Measurements from ENCODE around the gene PSMB9.

PSMB9 gene

DNA sequence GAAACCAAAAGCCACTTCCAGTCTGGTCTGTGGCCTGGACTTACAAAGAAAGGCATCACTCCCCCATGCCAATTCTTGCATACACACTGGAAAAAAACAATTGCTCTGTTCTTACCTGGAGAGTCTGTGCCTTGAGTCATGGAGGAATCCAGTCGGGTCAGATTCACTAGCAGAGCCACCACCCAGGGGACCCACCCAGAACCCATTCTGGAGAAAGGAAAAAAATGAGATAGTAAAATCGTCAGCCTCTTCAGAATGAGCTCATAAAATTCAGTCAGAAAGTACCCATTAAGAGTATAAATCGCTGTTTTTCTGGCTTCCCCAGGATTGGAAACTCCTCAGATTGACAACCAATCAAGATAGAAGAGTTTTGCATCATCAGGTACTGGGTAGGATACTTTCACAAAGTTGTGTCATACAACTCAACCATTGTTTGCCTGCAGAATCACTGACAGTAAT, 37.2 kb upstream of the PSMB9 start, which contains the start of gene HLA-DOB:
HLA-DOB (minus strand) TSS at position 257 of the 459 bp plus-strand sequence; CDS start at position 206, 51 bp downstream.
- peak; percentile 11 to 41 for DNase-seq (ENCODE audit: low read depth in 2 of 2)
- H3K4me3 ChIP-seq (replicated peaks in 1 of 2; ENCODE audit: low read depth in 2 of 2, low read length in 2 of 2): no peak within 1 kb of the TSS
- TF ChIP-seq CTCF (IDR thresholded peaks at IDR 0.05; ENCODE audit: low read depth, low read length): no peak

- DNase-seq (ENCODE audit: low read depth in 2 of 2): no peak
- no peak for TF ChIP-seq CTCF (IDR thresholded peaks at IDR 0.05; ENCODE audit: low read depth, low read length)
- H3K4me3 ChIP-seq (replicated peaks in 1 of 2; ENCODE audit: low read depth in 2 of 2, low read length in 2 of 2): no peak overlapping the region
Measured at GRCh38 chr6:32818867-32819266, 35.1 kb upstream of the PSMB9 start.

GRCh38 chr6:32819729-32820128, 34.3 kb upstream of the PSMB9 start:
- peak; percentile 39 to 83 for DNase-seq (ENCODE audit: low read depth in 2 of 2)
- no peak for TF ChIP-seq CTCF (IDR thresholded peaks at IDR 0.05; ENCODE audit: low read depth, low read length)
- no peak overlapping the region for H3K4me3 ChIP-seq (replicated peaks in 1 of 2; ENCODE audit: low read depth in 2 of 2, low read length in 2 of 2)

- peak; percentile 75 to 80 for DNase-seq (ENCODE audit: low read depth in 2 of 2)
- H3K4me3 ChIP-seq (replicated peaks in 1 of 2; ENCODE audit: low read depth in 2 of 2, low read length in 2 of 2): no peak overlapping the region
- TF ChIP-seq CTCF (IDR thresholded peaks at IDR 0.05; ENCODE audit: low read depth, low read length): peak; percentile 26
Measured at GRCh38 chr6:32825966-32826365, 28.0 kb upstream of the PSMB9 start.

DNA sequence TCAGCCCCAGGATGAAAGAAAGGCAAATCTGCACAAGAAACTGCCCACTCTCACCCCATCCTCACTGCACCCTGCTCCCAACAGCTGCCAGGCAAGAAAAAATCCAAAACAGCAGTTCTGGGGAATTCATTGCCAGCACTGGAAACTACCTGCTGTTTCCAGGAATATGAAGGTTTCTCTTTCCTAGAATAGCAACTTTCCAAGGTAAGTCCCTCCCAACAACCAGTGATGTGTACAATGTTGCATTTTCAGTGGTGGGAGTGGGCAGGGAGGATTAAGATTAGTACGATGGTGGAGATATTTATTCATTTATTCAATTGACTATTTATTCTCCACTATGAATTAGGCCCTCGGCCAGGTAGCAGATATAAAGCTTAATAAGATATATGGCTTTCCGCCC, 27.0 kb upstream of the PSMB9 start:
- no peak for TF ChIP-seq CTCF (IDR thresholded peaks at IDR 0.05; ENCODE audit: low read depth, low read length)
- H3K4me3 ChIP-seq (replicated peaks in 1 of 2; ENCODE audit: low read depth in 2 of 2, low read length in 2 of 2): no peak overlapping the region
- no peak for DNase-seq (ENCODE audit: low read depth in 2 of 2)

DNA sequence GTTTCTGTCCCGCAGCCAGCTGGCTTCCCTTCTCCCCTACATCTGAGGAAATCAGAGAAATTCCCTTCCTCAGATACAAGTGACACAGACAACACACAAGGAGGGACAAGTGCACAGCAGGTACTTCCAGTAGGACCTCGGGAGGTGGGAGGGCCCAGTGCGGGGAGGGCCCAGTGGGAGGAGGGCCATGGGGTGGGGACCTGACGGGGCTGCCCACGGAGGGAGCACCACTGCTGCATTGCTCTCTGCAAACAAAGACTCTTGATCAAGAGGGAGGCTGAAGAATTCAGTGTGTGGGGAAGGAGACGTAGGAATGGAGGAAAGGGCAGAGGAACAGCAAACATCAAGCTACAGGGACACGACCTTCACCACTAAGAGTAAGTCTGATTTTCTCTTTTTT, 24.5 kb upstream of the PSMB9 start:
- no peak for TF ChIP-seq CTCF (IDR thresholded peaks at IDR 0.05; ENCODE audit: low read depth, low read length)
- no peak overlapping the region for H3K4me3 ChIP-seq (replicated peaks in 1 of 2; ENCODE audit: low read depth in 2 of 2, low read length in 2 of 2)
- no peak for DNase-seq (ENCODE audit: low read depth in 2 of 2)

DNA sequence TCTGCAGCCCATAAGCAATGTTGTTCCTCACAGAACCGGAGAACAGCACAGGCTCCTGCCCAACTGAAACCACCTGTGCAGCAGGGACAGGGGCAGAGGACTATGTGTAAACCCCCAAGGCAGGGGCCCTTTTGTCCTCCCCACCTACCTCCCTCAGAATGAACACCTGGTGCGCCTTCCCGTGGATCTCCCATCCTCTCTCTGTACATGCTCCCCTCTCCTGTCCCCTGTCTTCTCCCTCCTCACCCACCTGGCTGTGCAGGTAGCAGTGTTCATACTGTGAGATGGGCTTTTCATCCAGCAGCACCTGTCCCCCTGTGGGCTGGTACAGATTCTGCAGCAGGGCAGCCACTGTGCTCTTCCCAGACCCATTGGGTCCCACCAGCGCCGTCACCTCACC, 24.0 kb upstream of the PSMB9 start:
- no peak for TF ChIP-seq CTCF (IDR thresholded peaks at IDR 0.05; ENCODE audit: low read depth, low read length)
- no peak overlapping the region for H3K4me3 ChIP-seq (replicated peaks in 1 of 2; ENCODE audit: low read depth in 2 of 2, low read length in 2 of 2)
- no peak for DNase-seq (ENCODE audit: low read depth in 2 of 2)
